Central memory CD8-positive, alpha-beta T cell (primary cell): ENCODE measurements around the gene PDE4D.

Experiments
- ATAC-seq: fragments of 150-1000 bp; cut with Tn5 transposase; replicated peaks from 2 replicates; pipeline ENCODE4 v1.10.0; 2022; ENCODE audit warnings: mild to moderate bottlenecking, moderate FRiP score, moderate number of reproducible peaks; ENCODE audit not compliant: poor library complexity, severe bottlenecking; ENCODE audit errors: extremely low read depth
- DNase-seq, 2 donors: peaks; one replicate each; pipeline ENCODE4 v3.0.0; 2021; ENCODE audit warnings: low spot score in 2 of 2
- H3K27ac Mint-ChIP-seq: one replicate; pipeline ENCODE4 v1.8.0; 2022; ENCODE audit warnings: low read depth, mild to moderate bottlenecking, moderate library complexity, mixed read lengths
- H3K27me3 Mint-ChIP-seq: one replicate; pipeline ENCODE4 v1.8.0; 2022; ENCODE audit warnings: mixed read lengths
- H3K36me3 Mint-ChIP-seq: one replicate; pipeline ENCODE4 v1.8.0; 2022; ENCODE audit warnings: mild to moderate bottlenecking, moderate library complexity, mixed read lengths; ENCODE audit not compliant: insufficient read depth
- H3K4me1 Mint-ChIP-seq: one replicate; pipeline ENCODE4 v1.8.0; 2022; ENCODE audit warnings: mixed read lengths
- H3K4me3 Mint-ChIP-seq: one replicate; pipeline ENCODE4 v1.8.0; 2022; ENCODE audit warnings: mild to moderate bottlenecking, moderate library complexity, mixed read lengths
- H3K9me3 Mint-ChIP-seq: one replicate; pipeline ENCODE4 v1.8.0; 2022; ENCODE audit warnings: mixed read lengths

Gene PDE4D

GRCh38 chr5:59538750-59539121, 354.8 kb downstream of the PDE4D start:
- Mint-ChIP-seq H3K27me3 (no peaks in the 10 kb centered on the region), H3K9me3 (no peaks in the 10 kb centered on the region), H3K27ac (no peak overlapping the region)

DNA sequence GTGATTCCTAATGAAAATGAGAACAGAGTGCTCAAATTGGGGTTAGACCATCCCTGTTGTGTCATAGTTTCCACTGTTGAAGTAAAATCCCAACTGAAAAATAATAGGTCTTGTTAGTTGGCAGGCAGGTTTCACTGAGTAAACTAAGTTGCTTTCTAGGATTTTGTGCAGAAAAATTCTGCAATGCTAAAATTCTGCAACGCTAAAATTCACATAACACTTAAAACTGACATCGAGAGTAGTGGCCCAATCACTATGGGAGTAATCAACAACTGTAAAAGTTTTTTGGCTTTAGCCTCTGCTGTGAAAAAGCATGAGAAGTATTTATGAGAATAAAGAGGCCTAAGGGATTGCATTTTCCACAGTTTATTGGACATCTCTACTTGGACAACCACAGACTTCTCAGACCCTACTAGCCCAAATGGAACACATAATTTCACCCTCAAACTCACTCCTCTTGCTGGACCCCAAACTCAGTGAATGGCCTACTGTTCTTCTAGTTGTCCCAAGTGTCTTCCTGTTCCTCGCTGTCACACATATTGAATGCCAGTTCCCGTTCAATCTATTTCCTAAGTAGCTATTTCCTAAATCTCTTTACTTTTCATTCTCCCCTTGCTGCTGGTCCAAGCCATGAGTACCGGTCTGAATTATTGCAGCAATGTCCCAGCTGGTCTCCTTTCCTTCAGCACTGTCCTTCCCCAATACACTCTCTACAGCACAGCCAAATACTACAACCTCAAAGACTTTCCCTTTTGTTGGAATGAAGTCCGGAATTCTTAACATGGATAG, 355.4 kb downstream of the PDE4D start:
- Mint-ChIP-seq H3K4me1 (no peaks in the 10 kb centered on the region), H3K9me3 (no peaks in the 10 kb centered on the region), H3K4me3 (no peak overlapping the region), H3K36me3 (no peaks in the 10 kb centered on the region), H3K27ac (no peak overlapping the region), H3K27me3 (no peaks in the 10 kb centered on the region)
- no peak for ATAC-seq
- DNase-seq: no peak

More at GRCh38 chr5:59538750-59539121, 354.8 kb downstream of the PDE4D start:
- ATAC-seq: no peak
- no peaks in the 10 kb centered on the region for H3K36me3 Mint-ChIP-seq
- no peak overlapping the region for H3K4me3 Mint-ChIP-seq
- H3K4me1 Mint-ChIP-seq: no peaks in the 10 kb centered on the region
- no peak for DNase-seq

- Mint-ChIP-seq H3K9me3 (no peaks in the 10 kb centered on the region), H3K4me3 (no peak overlapping the region), H3K27ac (no peak overlapping the region), H3K4me1 (no peaks in the 10 kb centered on the region), H3K27me3 (no peaks in the 10 kb centered on the region), H3K36me3 (no peaks in the 10 kb centered on the region)
- ATAC-seq: no peak
- DNase-seq: no peak
Observed at GRCh38 chr5:59536875-59537274, 356.7 kb downstream of the PDE4D start.

- DNase-seq (no peak), ATAC-seq (no peak)
- Mint-ChIP-seq H3K27ac (no peak overlapping the region), H3K36me3 (no peaks in the 10 kb centered on the region), H3K4me1 (no peaks in the 10 kb centered on the region), H3K27me3 (no peaks in the 10 kb centered on the region), H3K9me3 (no peaks in the 10 kb centered on the region), H3K4me3 (no peak overlapping the region)
Observed at GRCh38 chr5:59535561-59535960, 358.0 kb downstream of the PDE4D start.

GRCh38 chr5:59533730-59534108, 359.8 kb downstream of the PDE4D start:
- DNase-seq (no peak), ATAC-seq (no peak)
- no peaks in the 10 kb centered on the region for H3K9me3 Mint-ChIP-seq
- H3K4me1 Mint-ChIP-seq: no peaks in the 10 kb centered on the region
- no peak overlapping the region for H3K27ac Mint-ChIP-seq
- no peak overlapping the region for H3K4me3 Mint-ChIP-seq
- no peaks in the 10 kb centered on the region for H3K27me3 Mint-ChIP-seq
- H3K36me3 Mint-ChIP-seq: no peaks in the 10 kb centered on the region

DNA sequence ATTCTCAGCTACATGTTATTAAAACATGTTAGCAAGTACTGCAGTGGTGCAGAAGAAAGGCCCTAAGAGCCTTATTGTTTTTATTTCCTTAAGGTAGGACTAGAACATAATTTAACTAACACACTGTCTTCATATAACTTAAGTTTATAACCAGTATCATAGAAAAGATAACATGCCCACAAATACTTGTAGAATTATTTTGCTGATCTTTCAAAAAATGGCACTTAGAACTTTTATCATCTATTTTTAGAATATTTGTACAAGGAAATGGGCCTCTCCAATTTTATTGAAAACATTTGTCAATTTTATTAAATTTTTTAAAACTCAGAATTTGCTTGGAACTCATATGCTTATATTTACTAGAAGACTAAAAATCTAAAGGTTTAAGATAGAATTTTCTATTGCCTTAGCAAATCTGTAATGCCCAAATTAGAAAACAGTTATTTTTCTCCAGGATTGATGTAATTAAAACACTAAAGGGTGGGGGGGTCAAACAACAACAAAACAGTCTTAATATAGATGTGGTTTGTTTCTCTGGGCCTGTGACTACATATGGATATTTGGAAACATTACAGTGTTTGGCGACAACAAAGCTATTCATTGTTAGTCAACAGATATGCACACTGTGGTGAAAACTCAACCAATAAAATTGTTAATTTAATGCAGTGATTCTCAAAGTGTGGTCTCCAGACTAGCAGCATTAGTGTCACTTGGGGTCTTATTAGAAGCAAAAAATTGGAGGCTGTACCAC, 360.4 kb downstream of the PDE4D start:
- H3K27ac Mint-ChIP-seq: no peak overlapping the region
- no peaks in the 10 kb centered on the region for H3K36me3 Mint-ChIP-seq
- H3K4me3 Mint-ChIP-seq: no peak overlapping the region
- H3K27me3 Mint-ChIP-seq: no peaks in the 10 kb centered on the region
- ATAC-seq: no peak
- no peaks in the 10 kb centered on the region for H3K4me1 Mint-ChIP-seq
- peaks cover 2% of the 10 kb centered on the region for H3K9me3 Mint-ChIP-seq
- DNase-seq: no peak

DNA sequence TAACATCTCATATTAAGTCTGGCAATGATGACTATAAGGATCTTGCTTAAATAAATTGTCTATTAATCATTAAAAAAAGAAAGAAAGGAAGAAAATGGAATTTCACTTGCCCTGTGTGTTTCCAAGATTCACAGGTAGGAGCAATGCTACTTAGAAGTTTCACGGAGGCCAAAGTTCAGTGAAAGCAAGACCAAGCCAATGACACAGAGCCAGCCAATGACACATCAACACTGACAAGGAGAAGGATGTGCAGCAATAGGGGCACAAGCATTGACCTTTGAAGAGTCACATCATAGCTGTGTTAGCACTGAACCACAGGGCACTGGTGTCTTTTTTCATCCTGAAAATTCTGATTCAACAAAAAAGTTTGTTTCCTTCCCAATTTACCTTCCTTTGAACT, 364.3 kb downstream of the PDE4D start:
- H3K9me3 Mint-ChIP-seq: peaks cover 6% of the 10 kb centered on the region
- ATAC-seq (no peak), DNase-seq (no peak)
- H3K4me1 Mint-ChIP-seq: no peaks in the 10 kb centered on the region
- H3K36me3 Mint-ChIP-seq: no peaks in the 10 kb centered on the region
- no peak overlapping the region for H3K27ac Mint-ChIP-seq
- H3K27me3 Mint-ChIP-seq: no peaks in the 10 kb centered on the region
- H3K4me3 Mint-ChIP-seq: no peak overlapping the region

GRCh38 chr5:59528202-59528862, 365.2 kb downstream of the PDE4D start:
- H3K27me3 Mint-ChIP-seq: no peaks in the 10 kb centered on the region
- no peak overlapping the region for H3K4me3 Mint-ChIP-seq
- H3K4me1 Mint-ChIP-seq: no peaks in the 10 kb centered on the region
- peaks cover 12% of the 10 kb centered on the region for H3K9me3 Mint-ChIP-seq
- DNase-seq: no peak
- no peaks in the 10 kb centered on the region for H3K36me3 Mint-ChIP-seq
- ATAC-seq: no peak
- H3K27ac Mint-ChIP-seq: no peak overlapping the region

GRCh38 chr5:59525957-59526356, 367.6 kb downstream of the PDE4D start:
- Mint-ChIP-seq H3K4me1 (no peaks in the 10 kb centered on the region), H3K4me3 (no peak overlapping the region), H3K9me3 (peaks cover 12% of the 10 kb centered on the region)

DNA sequence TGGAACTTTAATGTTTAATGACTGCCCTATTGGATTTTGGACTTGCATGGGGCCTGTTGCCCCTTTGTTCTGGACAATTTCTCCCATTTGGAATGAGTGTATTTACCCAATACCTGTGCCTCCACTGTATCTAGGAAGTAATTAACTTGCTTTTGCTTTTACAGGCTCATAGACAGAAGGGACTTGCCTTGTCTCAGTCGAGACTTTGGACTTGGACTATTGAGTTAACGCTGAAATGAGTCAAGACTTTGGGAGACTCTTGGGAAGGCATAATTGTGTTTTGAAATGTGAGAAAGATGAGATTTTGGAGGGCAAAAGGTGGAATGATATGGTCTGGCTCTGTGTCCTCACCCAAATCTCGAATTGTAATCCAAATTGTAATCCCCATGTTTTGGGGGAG, 368.2 kb downstream of the PDE4D start:
- no peak for ATAC-seq
- H3K27me3 Mint-ChIP-seq: no peaks in the 10 kb centered on the region
- peaks cover 12% of the 10 kb centered on the region for H3K9me3 Mint-ChIP-seq
- no peaks in the 10 kb centered on the region for H3K4me1 Mint-ChIP-seq
- no peak for DNase-seq
- H3K36me3 Mint-ChIP-seq: no peaks in the 10 kb centered on the region
- H3K27ac Mint-ChIP-seq: no peak overlapping the region
- no peak overlapping the region for H3K4me3 Mint-ChIP-seq

More at GRCh38 chr5:59525957-59526356, 367.6 kb downstream of the PDE4D start:
- Mint-ChIP-seq H3K27ac (no peak overlapping the region), H3K27me3 (no peaks in the 10 kb centered on the region), H3K36me3 (no peaks in the 10 kb centered on the region)
- no peak for DNase-seq
- ATAC-seq: no peak

DNA sequence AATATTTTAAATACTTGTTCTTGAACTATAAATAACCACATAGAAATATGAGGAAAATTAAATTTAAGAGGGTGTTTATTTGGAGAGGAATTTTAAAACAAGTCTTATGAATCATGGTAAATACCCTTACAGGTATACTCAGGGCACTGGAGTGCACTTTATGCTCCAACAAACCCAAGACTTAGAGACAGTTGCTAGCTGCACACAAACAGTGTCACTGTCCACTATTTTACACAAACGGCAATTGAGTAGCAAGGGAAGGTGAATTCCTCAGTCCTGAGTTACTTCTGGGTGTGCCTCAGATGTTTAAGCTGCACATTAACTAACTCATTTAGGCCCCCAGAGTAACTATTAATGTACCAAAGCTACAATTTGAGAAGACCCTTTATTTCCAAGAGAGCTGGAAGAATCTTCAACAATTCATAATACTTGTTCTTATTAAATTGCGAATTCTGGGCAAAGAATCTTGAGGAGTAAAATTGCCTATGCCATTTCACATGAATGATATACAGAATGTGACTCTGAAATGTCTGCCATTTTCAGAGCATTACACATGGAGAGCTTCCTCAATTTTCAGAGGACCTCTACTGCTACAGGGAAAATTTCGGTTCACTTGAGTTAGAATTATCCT, 371.2 kb downstream of the PDE4D start:
- H3K27ac Mint-ChIP-seq: no peak overlapping the region
- ATAC-seq: no peak
- H3K4me3 Mint-ChIP-seq: no peak overlapping the region

GRCh38 chr5:59521476-59521875, 372.1 kb downstream of the PDE4D start:
- no peaks in the 10 kb centered on the region for H3K4me1 Mint-ChIP-seq
- no peak overlapping the region for H3K4me3 Mint-ChIP-seq
- no peaks in the 10 kb centered on the region for H3K27me3 Mint-ChIP-seq
- DNase-seq (no peak), ATAC-seq (no peak)
- no peaks in the 10 kb centered on the region for H3K36me3 Mint-ChIP-seq
- no peak overlapping the region for H3K27ac Mint-ChIP-seq
- H3K9me3 Mint-ChIP-seq: peaks cover 7% of the 10 kb centered on the region

More for the DNA sequence above, 371.2 kb downstream of the PDE4D start:
- no peak for DNase-seq
- Mint-ChIP-seq H3K36me3 (no peaks in the 10 kb centered on the region), H3K9me3 (peaks cover 7% of the 10 kb centered on the region), H3K4me1 (no peaks in the 10 kb centered on the region), H3K27me3 (no peaks in the 10 kb centered on the region)
